Hepatocyte (in vitro differentiated cells): ENCODE data around the gene CDH22. TPM values are rescaled to one million over a fixed set of nuclear protein-coding genes. Genes with fewer than 3 reads are reported as not detected.

Experiments used
- DNase-seq: peaks from one replicate; pipeline ENCODE4 v3.0.0-alpha.2; 2016; ENCODE audit warnings: low spot score
- H2AFZ ChIP-seq: fragments of 200-600 bp; sonication (generic); 2 replicates; pipeline ENCODE4 v1.6.0; 2016; ENCODE audit warnings: antibody characterized with exemption, mild to moderate bottlenecking
- H3K27ac ChIP-seq: fragments of 200-600 bp; sonication (generic); 2 replicates; pipeline ENCODE4 v1.5.1; 2016; ENCODE audit warnings: mild to moderate bottlenecking
- H3K27me3 ChIP-seq: fragments of 200-600 bp; sonication (generic); 2 replicates; pipeline ENCODE4 v1.6.1; 2016
- H3K36me3 ChIP-seq: fragments of 200-600 bp; sonication (generic); replicated peaks from 2 replicates; pipeline ENCODE4 v1.5.1; 2016; ENCODE audit warnings: low read depth; ENCODE audit not compliant: insufficient read depth
- H3K4me1 ChIP-seq: fragments of 200-600 bp; sonication (generic); 2 replicates; pipeline ENCODE4 v1.5.1; 2016; ENCODE audit warnings: mild to moderate bottlenecking, moderate library complexity; ENCODE audit not compliant: insufficient read depth
- H3K4me2 ChIP-seq: fragments of 200-600 bp; sonication (generic); 2 replicates; pipeline ENCODE4 v1.6.0; 2016
- H3K4me3 ChIP-seq: fragments of 200-600 bp; sonication (generic); 2 replicates; pipeline ENCODE4 v1.5.1; 2016; ENCODE audit warnings: mild to moderate bottlenecking
- H3K79me2 ChIP-seq: fragments of 200-600 bp; sonication (generic); 2 replicates; pipeline ENCODE4 v1.6.0; 2017; ENCODE audit warnings: mild to moderate bottlenecking
- H3K9me2 ChIP-seq: fragments of 200-600 bp; sonication (generic); replicated peaks from 2 replicates; pipeline ENCODE4 v1.6.0; 2017; ENCODE audit warnings: mild to moderate bottlenecking; ENCODE audit not compliant: insufficient read depth
- H3K9me3 ChIP-seq: fragments of 200-600 bp; sonication (generic); 2 replicates; pipeline ENCODE4 v1.5.1; 2016; ENCODE audit warnings: low read depth, mild to moderate bottlenecking
- H4K20me1 ChIP-seq: fragments of 200-600 bp; sonication (generic); 2 replicates; pipeline ENCODE4 v1.6.0; 2016; ENCODE audit warnings: mild to moderate bottlenecking; ENCODE audit not compliant: insufficient read depth, poor library complexity, severe bottlenecking
- EZH2 ChIP-seq: fragments of 200-600 bp; sonication (generic); IDR thresholded peaks from 2 replicates; pipeline ENCODE4 v1.6.1; 2016; ENCODE audit warnings: antibody characterized with exemption, mild to moderate bottlenecking, borderline replicate concordance
- EZH2phosphoT487 ChIP-seq: fragments of 200-600 bp; sonication (generic); IDR thresholded peaks from one replicate; pipeline ENCODE4 v1.6.1; 2018; ENCODE audit warnings: antibody characterized with exemption, mild to moderate bottlenecking, low read depth, moderate library complexity; ENCODE audit not compliant: unreplicated experiment, severe bottlenecking
- WGBS: methylation state at CpG from one replicate; pipeline ENCODE4 v1.1.6; 2016; ENCODE audit warnings: low lambda C conversion rate; ENCODE audit errors: missing lambda C conversion rate; 5-methylcytosine and 5-hydroxymethylcytosine counted together
- polyA plus RNA-seq: library from polyadenylated mRNA; unstranded; fragments of >200 nt; fragmentation: Nextera tagmentation; extraction: Ambion mirVana; gene quantifications from 2 replicates; pipeline ENCODE4 v1.2.1, GENCODE V29; 2016
- total RNA-seq: library from RNA; depleted of rRNA; stranded (reverse); fragments of >200 nt; gene quantifications from 2 replicates; pipeline ENCODE4 v1.2.3, GENCODE V29; 2014
- TF ChIP-seq, protein P1 (sequence below): fragments of 200-600 bp; sonication (generic); IDR thresholded peaks from 2 replicates; pipeline ENCODE4 v1.5.1; 2016; ENCODE audit warnings: antibody characterized with exemption, mild to moderate bottlenecking; ENCODE audit not compliant: poor library complexity

CDH22 gene
- total and polyA plus RNA-seq, 2 experiments from 2014 or later, result not detected

DNA sequence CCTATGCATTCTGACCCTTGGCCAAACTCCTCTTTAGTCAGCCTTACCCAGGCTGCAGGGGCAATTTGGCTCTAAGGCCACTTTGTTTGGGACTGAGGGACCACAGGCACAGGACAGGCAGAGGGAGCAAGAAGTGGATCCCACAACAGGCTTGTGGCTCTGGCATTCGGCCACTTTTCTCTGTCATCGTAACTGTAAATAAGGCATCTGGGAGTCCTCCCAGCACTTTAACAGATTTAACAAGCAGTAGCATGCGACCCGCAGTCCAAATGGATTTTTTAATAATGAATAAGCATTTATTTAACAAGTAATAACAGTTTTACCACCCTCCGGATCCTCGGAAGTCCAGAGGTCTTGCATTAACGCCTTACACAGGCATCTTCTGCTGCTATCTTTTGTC is 16.1 kb upstream of the CDH22 start:
- TF ChIP-seq EZH2phosphoT487 (no peak), EZH2 (no peak)
- TF ChIP-seq, protein P1, sequence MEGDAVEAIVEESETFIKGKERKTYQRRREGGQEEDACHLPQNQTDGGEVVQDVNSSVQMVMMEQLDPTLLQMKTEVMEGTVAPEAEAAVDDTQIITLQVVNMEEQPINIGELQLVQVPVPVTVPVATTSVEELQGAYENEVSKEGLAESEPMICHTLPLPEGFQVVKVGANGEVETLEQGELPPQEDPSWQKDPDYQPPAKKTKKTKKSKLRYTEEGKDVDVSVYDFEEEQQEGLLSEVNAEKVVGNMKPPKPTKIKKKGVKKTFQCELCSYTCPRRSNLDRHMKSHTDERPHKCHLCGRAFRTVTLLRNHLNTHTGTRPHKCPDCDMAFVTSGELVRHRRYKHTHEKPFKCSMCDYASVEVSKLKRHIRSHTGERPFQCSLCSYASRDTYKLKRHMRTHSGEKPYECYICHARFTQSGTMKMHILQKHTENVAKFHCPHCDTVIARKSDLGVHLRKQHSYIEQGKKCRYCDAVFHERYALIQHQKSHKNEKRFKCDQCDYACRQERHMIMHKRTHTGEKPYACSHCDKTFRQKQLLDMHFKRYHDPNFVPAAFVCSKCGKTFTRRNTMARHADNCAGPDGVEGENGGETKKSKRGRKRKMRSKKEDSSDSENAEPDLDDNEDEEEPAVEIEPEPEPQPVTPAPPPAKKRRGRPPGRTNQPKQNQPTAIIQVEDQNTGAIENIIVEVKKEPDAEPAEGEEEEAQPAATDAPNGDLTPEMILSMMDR, result no peak
- WGBS, result 86% methylated on average over 7 of the region's 7 CpGs
- Histone ChIP-seq H3K4me3 (no peak overlapping the region), H3K9me3 (no peaks in the 10 kb centered on the region), H2AFZ (no peak overlapping the region), H4K20me1 (no peaks in the 10 kb centered on the region), H3K79me2 (no peaks in the 10 kb centered on the region), H3K27ac (no peak overlapping the region), H3K4me1 (no peaks in the 10 kb centered on the region), H3K9me2 (no peaks in the 10 kb centered on the region), H3K36me3 (no peaks in the 10 kb centered on the region), H3K27me3 (peaks cover 12% of the 10 kb centered on the region), H3K4me2 (no peak overlapping the region)
- no peak for DNase-seq

DNA sequence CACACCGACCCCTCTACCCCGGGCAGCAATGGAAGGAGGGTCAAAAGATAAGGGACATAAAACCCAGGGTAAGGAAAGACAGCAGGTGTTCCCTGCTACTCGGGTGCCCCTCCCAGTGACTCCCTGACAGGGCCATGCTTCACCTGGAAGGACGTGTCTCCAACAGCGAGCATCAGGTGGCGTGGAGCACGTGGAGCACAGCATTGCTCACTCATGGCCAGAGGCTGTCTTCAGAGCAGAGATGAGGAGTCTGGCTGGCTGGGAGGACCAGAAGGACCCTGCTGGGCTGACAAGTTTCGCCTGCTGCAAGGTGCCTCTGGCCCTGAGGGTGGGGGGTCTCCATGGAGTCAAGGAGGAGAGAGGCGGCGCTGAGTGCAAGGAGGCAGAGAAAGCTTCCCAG is 15.3 kb upstream of the CDH22 start:
- no peaks in the 10 kb centered on the region for H3K79me2 ChIP-seq
- no peaks in the 10 kb centered on the region for H3K4me1 ChIP-seq
- H3K27ac ChIP-seq, result no peak overlapping the region
- H3K4me2 ChIP-seq, result no peak overlapping the region
- TF ChIP-seq, protein P1, result no peak
- TF ChIP-seq EZH2, result no peak
- no peak for TF ChIP-seq EZH2phosphoT487
- no peaks in the 10 kb centered on the region for H3K9me2 ChIP-seq
- 67% methylated on average over 10 of the region's 10 CpGs for WGBS
- H4K20me1 ChIP-seq, result no peaks in the 10 kb centered on the region
- no peaks in the 10 kb centered on the region for H3K9me3 ChIP-seq
- H2AFZ ChIP-seq, result no peak overlapping the region
- DNase-seq, result no peak
- peaks cover 20% of the 10 kb centered on the region for H3K27me3 ChIP-seq
- no peaks in the 10 kb centered on the region for H3K36me3 ChIP-seq
- H3K4me3 ChIP-seq, result no peak overlapping the region

DNA sequence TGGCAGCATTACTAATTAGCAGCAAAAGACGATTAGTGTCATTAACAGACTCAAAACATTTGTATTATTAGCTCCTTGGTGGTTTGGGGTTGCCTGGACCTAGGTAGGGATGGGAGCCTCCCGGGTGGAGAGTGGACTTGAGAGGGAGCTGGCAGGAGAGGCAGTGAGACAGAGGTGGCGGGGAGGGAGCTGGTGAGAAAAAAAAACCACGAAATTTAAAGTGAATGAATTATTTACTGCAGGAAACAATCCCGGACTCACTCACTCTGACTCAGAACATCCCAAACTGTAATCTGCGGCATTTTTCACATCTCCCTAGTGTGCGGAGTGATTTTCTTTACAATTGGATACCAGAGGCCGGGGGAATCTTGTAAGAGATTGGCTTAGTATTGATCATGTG is 14.3 kb upstream of the CDH22 start:
- Histone ChIP-seq H3K9me2 (no peaks in the 10 kb centered on the region), H4K20me1 (no peaks in the 10 kb centered on the region), H3K9me3 (no peaks in the 10 kb centered on the region), H3K79me2 (no peaks in the 10 kb centered on the region), H3K4me3 (no peak overlapping the region), H3K4me1 (no peaks in the 10 kb centered on the region), H3K36me3 (no peaks in the 10 kb centered on the region), H2AFZ (no peak overlapping the region), H3K27me3 (peaks cover 25% of the 10 kb centered on the region), H3K27ac (no peak overlapping the region), H3K4me2 (no peak overlapping the region)
- WGBS, result 75% methylated on average over 8 of the region's 8 CpGs
- TF ChIP-seq, protein P1, result no peak
- TF ChIP-seq EZH2phosphoT487 (no peak), EZH2 (no peak)
- no peak for DNase-seq

DNA sequence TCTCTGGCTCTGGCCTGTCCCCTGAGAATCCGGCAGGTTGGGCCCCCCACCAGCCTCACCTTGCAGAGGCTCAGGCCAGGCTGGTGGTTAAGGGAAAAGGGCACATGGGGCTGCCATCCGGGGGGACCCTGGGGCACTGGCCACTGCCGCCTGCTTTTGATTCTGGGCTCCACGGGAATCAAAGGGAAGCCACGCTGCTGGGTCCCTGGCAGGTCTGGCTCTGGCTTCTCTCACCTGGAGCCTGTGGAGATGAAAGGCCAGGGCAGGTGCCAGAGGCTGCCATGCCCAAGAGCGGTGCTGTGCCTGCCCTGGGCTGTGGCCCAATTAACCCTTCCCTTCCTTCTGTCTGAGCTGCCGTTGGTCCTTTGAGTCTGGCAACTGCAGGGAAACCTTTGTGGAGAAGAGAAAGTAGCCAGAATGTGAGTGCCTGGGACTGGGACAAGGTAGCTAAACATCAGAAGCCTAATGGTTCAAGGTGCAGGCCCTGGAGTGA is 9.4 kb upstream of the CDH22 start:
- Histone ChIP-seq H3K4me2 (no peak overlapping the region), H4K20me1 (no peaks in the 10 kb centered on the region), H3K27ac (no peak overlapping the region), H3K27me3 (peaks cover 59% of the 10 kb centered on the region), H3K4me3 (no peak overlapping the region), H3K9me3 (no peaks in the 10 kb centered on the region), H3K4me1 (no peaks in the 10 kb centered on the region), H2AFZ (no peak overlapping the region), H3K36me3 (no peaks in the 10 kb centered on the region), H3K9me2 (no peaks in the 10 kb centered on the region), H3K79me2 (no peaks in the 10 kb centered on the region)
- WGBS, result 56% methylated on average over 7 of the region's 7 CpGs
- no peak for TF ChIP-seq EZH2phosphoT487
- TF ChIP-seq, protein P1, result no peak
- TF ChIP-seq EZH2, result no peak
- no peak for DNase-seq
